ENCODE results near the gene OLFM4.

DNA sequence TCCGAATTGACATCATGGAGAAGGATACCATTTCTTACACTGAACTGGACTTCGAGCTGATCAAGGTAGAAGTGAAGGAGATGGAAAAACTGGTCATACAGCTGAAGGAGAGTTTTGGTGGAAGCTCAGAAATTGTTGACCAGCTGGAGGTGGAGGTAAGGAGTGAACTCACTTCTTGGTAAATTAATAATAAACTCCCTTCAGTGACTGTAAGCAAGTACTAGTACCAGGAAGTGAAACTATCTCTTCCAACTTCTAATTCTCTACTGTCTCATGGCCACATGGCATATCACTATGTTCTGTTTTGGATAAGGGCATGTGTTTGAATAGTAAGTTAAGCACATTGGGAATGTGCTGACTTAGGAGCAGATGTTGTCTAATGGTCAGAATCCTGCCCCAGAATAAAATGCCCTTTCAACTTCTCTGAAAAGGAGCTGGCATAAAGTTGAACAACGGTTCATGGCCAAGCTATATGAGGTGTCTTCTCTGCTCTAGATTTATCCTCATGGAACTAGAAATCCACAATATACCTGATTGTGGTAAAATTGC lies 13.4 kb downstream of the OLFM4 start:
- no peak for TF ChIP-seq CTCF (IDR thresholded peaks at IDR 0.05; ENCODE audit: extremely low read depth in 1 of 2, insufficient read depth in 1 of 2, low read depth in 1 of 2, low read length in 2 of 2)
- TF ChIP-seq POLR2A (IDR thresholded peaks at IDR 0.05; ENCODE audit: low read depth, low read length), result no peak
- no peak for TF ChIP-seq EZH2 (IDR thresholded peaks at IDR 0.05; ENCODE audit: borderline replicate concordance, low read depth, low read length, severe bottlenecking)
- TF ChIP-seq, protein P1, sequence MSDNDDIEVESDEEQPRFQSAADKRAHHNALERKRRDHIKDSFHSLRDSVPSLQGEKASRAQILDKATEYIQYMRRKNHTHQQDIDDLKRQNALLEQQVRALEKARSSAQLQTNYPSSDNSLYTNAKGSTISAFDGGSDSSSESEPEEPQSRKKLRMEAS (IDR thresholded peaks at IDR 0.05; ENCODE audit: insufficient read depth, insufficient read length), result no peak
- TF ChIP-seq POLR2AphosphoS5 (IDR thresholded peaks at IDR 0.05; ENCODE audit: insufficient read depth, low read depth, low read length), result no peak
- no peak for TF ChIP-seq GATA2 (IDR thresholded peaks at IDR 0.05; ENCODE audit: insufficient read depth, insufficient read length, low read depth, low read length)
- TF ChIP-seq FOS (IDR thresholded peaks at IDR 0.05; ENCODE audit: borderline replicate concordance, insufficient read depth, low read length), result no peak

Data from endothelial cell of umbilical vein (primary cell).